Smooth muscle cell (in vitro differentiated cells): ENCODE data around the gene ZNF718. TPM values are rescaled to one million over a fixed set of nuclear protein-coding genes. Genes with fewer than 3 reads are reported as not detected.

Source experiments
- DNase-seq: peaks from one replicate; lab custom pipeline; 2025; ENCODE audit not compliant: unreplicated experiment; lab: John Stamatoyannopoulos, UW
- H2AFZ ChIP-seq: fragments of 200-600 bp; sonication (generic); 2 replicates; pipeline ENCODE4 v1.6.0; 2016; ENCODE audit warnings: antibody characterized with exemption, low read depth, mild to moderate bottlenecking
- H3F3A ChIP-seq: fragments of 200-600 bp; sonication (generic); 2 replicates; pipeline ENCODE4 v1.6.0; 2017; ENCODE audit warnings: antibody characterized with exemption, low read depth
- H3K27ac ChIP-seq: fragments of 200-600 bp; sonication (generic); 2 replicates; pipeline ENCODE4 v1.5.1; 2016; ENCODE audit warnings: low read depth, mild to moderate bottlenecking
- H3K27me3 ChIP-seq: fragments of 200-600 bp; sonication (generic); 2 replicates; pipeline ENCODE4 v1.6.1; 2016; ENCODE audit warnings: low read depth, mild to moderate bottlenecking
- H3K36me3 ChIP-seq: fragments of 200-600 bp; sonication (generic); 2 replicates; pipeline ENCODE4 v1.5.1; 2016; ENCODE audit warnings: low read depth
- H3K4me1 ChIP-seq: fragments of 200-600 bp; sonication (generic); 2 replicates; pipeline ENCODE4 v1.5.1; 2016; ENCODE audit warnings: low read depth
- H3K4me2 ChIP-seq: fragments of 200-600 bp; sonication (generic); 2 replicates; pipeline ENCODE4 v1.6.0; 2016; ENCODE audit warnings: mild to moderate bottlenecking
- H3K4me3 ChIP-seq: fragments of 200-600 bp; sonication (generic); 2 replicates; pipeline ENCODE4 v1.5.1; 2016; ENCODE audit warnings: mild to moderate bottlenecking
- H3K79me2 ChIP-seq: fragments of 200-600 bp; sonication (generic); 2 replicates; pipeline ENCODE4 v1.6.0; 2016; ENCODE audit warnings: low read depth, mild to moderate bottlenecking
- H3K9ac ChIP-seq: fragments of 200-600 bp; sonication (generic); 2 replicates; pipeline ENCODE4 v1.6.0; 2016; ENCODE audit warnings: low read depth
- H3K9me3 ChIP-seq: fragments of 200-600 bp; sonication (generic); replicated peaks from 2 replicates; pipeline ENCODE4 v1.5.1; 2016; ENCODE audit warnings: low read depth
- H4K20me1 ChIP-seq: fragments of 200-600 bp; sonication (generic); 2 replicates; pipeline ENCODE4 v1.6.0; 2016; ENCODE audit warnings: low read depth
- WGBS: methylation state at CpG from one replicate; pipeline ENCODE4 v1.1.7; 2016; ENCODE audit warnings: low lambda C conversion rate; 5-methylcytosine and 5-hydroxymethylcytosine counted together
- polyA plus RNA-seq: library from polyadenylated mRNA; unstranded; fragments of >200 nt; fragmentation: Nextera tagmentation; extraction: Ambion mirVana; gene quantifications from 2 replicates; pipeline ENCODE4 v1.2.1, GENCODE V29; 2016
- total RNA-seq: library from RNA; depleted of rRNA; stranded (reverse); fragments of >200 nt; gene quantifications from 2 replicates; pipeline ENCODE4 v1.2.3, GENCODE V29; 2014
- TF ChIP-seq, protein P1 (sequence below): fragments of 200-600 bp; sonication (generic); IDR thresholded peaks from 2 replicates; pipeline ENCODE4 v1.5.1; 2017; ENCODE audit warnings: borderline replicate concordance, mild to moderate bottlenecking, antibody characterized with exemption; ENCODE audit not compliant: insufficient read depth, poor library complexity, severe bottlenecking

ZNF718 gene
- total and polyA plus RNA-seq, 2 experiments from 2014 or later = 1.2 to 3.4 TPM

DNA sequence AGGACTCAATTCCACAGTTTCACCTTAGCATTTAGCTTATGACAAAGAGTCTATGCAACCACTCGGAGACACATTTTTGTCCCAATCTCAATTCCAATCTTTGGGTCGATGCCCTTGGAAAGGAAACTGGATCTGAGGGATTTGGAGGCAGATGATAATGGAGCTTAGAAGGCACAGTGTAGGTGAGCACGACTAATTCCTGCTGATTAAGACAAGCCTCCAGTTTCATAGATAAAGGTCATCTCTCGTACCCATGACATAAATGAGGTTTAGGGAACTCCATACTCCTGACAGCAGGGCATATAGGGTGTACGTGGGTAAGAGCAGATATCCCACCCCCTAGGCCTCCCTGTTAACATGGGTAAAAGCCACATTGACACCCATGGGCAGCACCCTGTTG is 24.4 kb upstream of the ZNF718 start:
- Histone ChIP-seq H3K4me3 (no peak overlapping the region), H3K9me3 (peaks cover 18% of the 10 kb centered on the region), H3K4me2 (no peak overlapping the region), H3K4me1 (no peaks in the 10 kb centered on the region), H3F3A (no peaks in the 10 kb centered on the region), H3K27me3 (no peaks in the 10 kb centered on the region), H3K9ac (no peak overlapping the region), H3K79me2 (no peaks in the 10 kb centered on the region), H3K36me3 (peaks cover 4% of the 10 kb centered on the region), H2AFZ (no peak overlapping the region), H4K20me1 (no peaks in the 10 kb centered on the region), H3K27ac (no peak overlapping the region)
- TF ChIP-seq, protein P1, sequence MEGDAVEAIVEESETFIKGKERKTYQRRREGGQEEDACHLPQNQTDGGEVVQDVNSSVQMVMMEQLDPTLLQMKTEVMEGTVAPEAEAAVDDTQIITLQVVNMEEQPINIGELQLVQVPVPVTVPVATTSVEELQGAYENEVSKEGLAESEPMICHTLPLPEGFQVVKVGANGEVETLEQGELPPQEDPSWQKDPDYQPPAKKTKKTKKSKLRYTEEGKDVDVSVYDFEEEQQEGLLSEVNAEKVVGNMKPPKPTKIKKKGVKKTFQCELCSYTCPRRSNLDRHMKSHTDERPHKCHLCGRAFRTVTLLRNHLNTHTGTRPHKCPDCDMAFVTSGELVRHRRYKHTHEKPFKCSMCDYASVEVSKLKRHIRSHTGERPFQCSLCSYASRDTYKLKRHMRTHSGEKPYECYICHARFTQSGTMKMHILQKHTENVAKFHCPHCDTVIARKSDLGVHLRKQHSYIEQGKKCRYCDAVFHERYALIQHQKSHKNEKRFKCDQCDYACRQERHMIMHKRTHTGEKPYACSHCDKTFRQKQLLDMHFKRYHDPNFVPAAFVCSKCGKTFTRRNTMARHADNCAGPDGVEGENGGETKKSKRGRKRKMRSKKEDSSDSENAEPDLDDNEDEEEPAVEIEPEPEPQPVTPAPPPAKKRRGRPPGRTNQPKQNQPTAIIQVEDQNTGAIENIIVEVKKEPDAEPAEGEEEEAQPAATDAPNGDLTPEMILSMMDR = no peak
- WGBS = 86% methylated on average over 5 of the region's 5 CpGs
- no peak for DNase-seq

GRCh38 chr4:107083-107443 is 17.2 kb upstream of the ZNF718 start:
- Histone ChIP-seq H3K27ac (no peak overlapping the region), H2AFZ (no peak overlapping the region), H3K9me3 (peaks cover 9% of the 10 kb centered on the region), H3K4me1 (no peaks in the 10 kb centered on the region), H3K9ac (no peak overlapping the region), H3K4me3 (no peak overlapping the region), H3K36me3 (no peaks in the 10 kb centered on the region), H3K4me2 (no peak overlapping the region), H4K20me1 (no peaks in the 10 kb centered on the region), H3K79me2 (no peaks in the 10 kb centered on the region), H3K27me3 (no peaks in the 10 kb centered on the region), H3F3A (no peaks in the 10 kb centered on the region)
- DNase-seq = no peak
- 95% methylated on average over 28 of the region's 33 CpGs for WGBS
- TF ChIP-seq, protein P1 = no peak

DNA sequence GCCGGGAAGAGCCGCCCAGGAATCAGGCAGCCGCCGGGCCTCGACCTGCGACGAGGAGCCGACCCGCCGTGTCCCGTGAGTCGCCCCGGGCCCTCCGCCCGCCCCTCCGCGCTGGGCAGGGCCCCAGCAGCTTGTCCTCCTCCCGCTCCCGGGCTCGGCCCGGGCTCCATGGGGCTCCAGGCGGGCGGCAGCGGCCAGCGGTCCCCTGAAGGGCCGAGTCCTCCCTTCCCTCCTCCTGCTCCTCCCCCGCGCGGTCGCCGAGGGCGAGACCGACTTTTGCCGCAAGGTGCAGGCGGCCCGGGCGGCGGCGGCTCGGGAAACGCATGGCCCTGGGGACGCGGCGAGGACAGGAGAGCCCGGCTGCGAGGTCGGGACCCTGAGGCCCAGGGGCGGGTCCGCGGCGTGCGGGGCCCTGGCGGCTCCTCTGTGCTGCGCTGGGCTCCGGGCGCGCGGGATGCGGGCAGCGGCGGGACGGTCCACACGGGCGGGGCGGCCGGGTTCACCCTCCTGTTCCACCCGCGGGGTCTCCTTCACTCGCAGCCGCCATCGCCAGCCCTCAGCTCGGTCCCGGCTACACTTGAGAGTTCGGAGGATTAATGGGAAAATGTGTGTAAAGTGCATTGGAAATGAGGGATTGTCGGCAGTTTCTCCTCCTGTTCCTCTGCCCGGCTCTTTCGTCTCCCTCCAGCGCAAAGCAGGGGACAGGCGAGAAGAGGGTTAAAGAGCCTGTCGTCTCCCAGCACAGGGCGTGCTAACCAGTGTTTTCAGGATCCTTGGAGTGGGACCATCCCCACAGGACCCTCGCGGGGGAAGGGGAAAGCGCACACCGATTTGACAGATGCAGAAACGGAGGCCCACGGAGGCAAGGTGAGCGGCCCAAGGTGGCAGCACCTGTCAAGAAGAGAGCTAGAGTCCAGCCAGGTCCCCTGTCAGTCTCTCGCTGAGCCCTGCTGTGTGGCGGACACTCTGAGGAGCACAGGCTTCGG is 16.6 kb upstream of the ZNF718 start:
- TF ChIP-seq, protein P1 = no peak
- no peaks in the 10 kb centered on the region for H3K4me1 ChIP-seq
- H3K9me3 ChIP-seq = peaks cover 9% of the 10 kb centered on the region
- H3K79me2 ChIP-seq = no peaks in the 10 kb centered on the region
- H3K9ac ChIP-seq = no peak overlapping the region
- no peaks in the 10 kb centered on the region for H4K20me1 ChIP-seq
- H3K4me2 ChIP-seq = no peak overlapping the region
- no peak overlapping the region for H2AFZ ChIP-seq
- WGBS = 94% methylated on average over 43 of the region's 91 CpGs
- no peaks in the 10 kb centered on the region for H3K36me3 ChIP-seq
- no peak for DNase-seq
- no peak overlapping the region for H3K4me3 ChIP-seq
- no peaks in the 10 kb centered on the region for H3F3A ChIP-seq
- no peaks in the 10 kb centered on the region for H3K27me3 ChIP-seq
- H3K27ac ChIP-seq = no peak overlapping the region
